GM21360 (cell line): Measurements from ENCODE around the gene BCL11B.

ENCODE experiments used
- ATAC-seq: cut with Tn5 transposase; IDR thresholded peaks from one replicate; pipeline ENCODE4 v1.9.1; 2021; ENCODE audit warnings: mild to moderate bottlenecking, moderate library complexity; ENCODE audit not compliant: unreplicated experiment

BCL11B gene

GRCh38 chr14:99268810-99269707, 2.9 kb downstream of the BCL11B start:
- no peak for ATAC-seq

DNA sequence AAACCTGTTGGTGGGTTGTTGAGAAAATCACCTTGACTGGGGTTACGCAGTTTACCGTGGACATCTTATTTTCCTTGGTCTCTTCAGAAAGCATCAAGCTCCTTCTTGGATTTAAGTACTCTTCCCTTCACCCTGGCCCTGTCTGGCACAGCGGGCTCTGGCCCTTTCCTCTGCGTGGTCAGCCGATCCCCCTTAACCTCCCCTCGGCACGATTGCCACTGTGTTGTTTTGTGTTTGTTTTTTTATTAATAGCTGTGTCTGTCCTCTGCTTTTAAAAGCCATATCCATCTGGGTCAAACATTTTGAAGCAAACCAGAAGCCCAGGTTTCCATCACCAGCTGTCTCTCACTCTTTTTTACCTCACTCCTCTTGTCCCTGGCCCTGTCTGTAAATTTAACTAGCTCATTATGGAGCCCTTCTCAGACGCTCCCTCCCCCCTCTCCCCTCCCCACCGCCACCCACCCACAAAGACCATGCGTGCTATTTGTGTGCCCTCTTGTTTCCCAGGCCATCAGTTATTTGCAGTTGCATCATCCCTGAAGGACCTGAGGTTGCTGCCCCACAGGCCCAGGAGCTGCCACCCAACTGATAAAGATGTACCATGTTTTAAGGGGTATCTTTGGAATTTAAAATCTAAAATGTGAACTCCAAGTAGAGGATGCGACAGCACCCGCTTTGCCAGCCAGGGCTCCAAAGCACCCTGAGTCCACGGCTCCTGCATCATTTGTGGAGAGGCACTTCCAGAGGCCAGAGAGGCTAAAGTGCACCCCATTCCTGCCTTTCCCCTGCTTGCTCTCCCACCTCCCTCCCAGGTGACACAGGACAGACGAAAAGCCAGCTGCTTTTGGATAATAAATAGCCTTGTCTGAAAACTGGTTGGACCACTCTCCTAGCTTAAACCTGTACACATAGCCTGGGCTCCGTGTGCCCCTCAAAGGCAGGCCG, 3.9 kb downstream of the BCL11B start:
- ATAC-seq = no peak

DNA sequence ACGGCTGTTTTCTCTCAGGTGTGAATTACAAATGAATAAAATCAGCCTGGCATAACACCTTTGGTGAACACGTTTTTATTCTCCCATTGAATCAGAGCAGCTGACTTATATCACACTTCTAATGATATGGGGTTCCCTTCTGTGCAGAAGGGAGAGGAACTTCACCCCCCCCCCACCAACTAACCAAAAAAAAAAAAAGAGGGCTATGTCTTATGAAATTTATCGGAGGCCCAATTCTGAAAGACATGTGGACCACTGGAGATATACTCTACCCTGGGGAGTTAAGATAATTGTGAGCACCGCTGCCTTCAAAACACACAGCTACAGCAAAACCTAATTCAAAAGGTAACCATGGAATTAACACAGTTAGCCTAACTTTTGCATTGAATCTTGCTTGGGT, 4.6 kb downstream of the BCL11B start:
- ATAC-seq = no peak

DNA sequence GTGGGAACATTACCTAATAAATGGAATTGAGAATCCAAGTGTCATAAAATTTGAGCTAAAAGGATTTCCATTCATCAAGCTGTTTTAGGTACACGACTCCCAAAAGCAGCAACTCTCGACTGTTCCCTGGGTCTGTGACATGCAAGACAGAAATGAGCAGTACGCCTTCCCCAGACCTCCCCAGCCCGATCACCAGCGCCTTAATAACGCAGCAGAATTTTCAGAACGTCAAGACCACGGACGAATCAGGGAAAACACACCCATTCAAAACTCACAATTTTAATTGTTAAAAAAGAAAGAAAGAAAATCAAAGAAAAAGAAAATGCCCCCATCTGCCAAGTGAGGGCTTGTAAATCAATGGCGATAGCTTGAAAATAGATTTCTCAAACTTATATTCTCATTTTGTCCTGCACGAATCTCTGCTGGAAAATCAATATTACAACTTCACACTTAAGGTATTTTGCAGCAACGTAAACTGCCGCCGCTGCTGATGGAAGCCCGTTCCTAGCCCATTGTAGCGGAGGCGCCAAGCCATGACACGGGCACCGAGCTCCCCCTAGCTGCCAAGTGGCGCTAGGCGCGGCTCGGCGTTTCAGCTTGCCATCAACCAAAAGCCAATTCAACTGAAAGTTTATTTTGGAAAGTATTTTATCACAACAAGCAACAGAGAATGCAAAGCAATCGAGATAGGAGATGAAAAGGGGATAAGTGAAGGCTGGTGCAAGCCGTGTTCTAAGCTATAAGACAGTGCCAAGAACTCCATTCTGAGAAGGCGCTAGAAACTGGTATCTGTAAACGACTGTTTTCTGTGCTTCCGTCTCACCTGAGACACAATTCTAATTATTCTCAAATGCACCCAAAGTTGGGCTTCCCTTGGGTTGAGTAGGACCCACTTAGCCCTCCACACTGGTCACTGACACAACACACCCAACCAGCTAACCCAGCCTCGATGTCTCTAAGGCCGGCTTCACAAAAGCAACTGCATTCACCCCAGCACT, 5.5 kb downstream of the BCL11B start:
- ATAC-seq = peak; percentile 84

- ATAC-seq = no peak
These were observed 6.4 kb downstream of the BCL11B start for GRCh38 chr14:99265571-99265970.

DNA sequence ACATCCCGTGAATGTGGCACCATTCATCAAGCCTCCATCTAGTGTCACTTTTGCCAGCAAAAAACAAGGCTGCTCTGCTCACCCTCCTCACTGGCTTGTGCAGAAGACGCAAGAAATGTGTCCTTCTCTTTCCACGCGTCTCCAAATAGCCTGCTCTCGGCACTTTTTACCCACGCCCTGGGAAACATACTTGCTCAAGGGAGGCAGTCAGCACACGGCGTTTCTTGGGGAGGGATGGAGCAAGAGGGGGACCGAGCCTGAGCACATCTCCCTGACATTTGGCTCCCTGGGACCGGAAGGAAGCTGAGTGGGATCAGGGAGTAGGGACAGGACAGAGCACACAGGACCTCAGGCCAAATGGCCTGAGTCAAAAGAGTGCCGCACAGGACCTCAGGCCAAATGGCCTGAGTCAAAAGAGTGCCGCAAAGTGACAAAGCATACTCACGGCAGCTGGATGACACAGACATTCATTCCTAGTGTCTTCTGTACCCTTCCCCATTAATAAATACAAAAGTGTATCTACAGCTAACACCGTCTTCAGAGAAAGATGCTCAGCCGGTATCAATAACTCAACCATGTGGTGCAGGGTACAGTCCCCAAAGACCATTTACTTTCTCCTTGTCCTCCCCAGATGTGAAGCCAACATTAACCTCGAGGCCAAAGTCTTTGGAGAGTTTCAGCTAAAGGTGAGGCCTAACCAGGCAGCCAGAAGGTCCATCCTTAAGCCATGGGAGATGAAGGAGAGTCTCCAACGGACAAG, 7.1 kb downstream of the BCL11B start:
- no peak for ATAC-seq

GRCh38 chr14:99263564-99264330, 8.2 kb downstream of the BCL11B start:
- ATAC-seq = no peak

DNA sequence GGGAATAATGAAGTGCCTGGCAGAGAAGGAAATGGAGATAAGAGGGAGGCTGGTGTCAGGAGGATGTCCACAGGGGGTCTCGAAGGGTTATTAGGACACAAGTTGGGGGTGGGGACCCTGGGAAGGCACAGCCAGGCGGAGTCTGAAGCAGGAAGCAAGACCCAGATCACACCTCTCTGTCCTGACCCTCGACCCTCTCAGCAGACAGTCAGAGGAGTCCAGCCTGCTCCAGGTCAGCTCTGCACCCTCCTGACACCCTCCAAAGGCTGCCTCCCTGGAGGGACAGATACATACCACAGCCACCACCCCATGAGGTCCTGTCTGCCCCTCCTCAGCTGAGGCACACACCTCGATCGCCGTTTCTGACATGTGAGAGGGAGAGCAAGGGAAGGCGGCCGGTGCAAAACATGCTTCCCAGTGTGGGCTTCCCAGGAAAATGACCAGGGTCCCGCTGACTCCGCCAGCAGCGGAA, 9.0 kb downstream of the BCL11B start:
- no peak for ATAC-seq

- ATAC-seq = no peak
These were observed 9.8 kb downstream of the BCL11B start for GRCh38 chr14:99261912-99262787.

DNA sequence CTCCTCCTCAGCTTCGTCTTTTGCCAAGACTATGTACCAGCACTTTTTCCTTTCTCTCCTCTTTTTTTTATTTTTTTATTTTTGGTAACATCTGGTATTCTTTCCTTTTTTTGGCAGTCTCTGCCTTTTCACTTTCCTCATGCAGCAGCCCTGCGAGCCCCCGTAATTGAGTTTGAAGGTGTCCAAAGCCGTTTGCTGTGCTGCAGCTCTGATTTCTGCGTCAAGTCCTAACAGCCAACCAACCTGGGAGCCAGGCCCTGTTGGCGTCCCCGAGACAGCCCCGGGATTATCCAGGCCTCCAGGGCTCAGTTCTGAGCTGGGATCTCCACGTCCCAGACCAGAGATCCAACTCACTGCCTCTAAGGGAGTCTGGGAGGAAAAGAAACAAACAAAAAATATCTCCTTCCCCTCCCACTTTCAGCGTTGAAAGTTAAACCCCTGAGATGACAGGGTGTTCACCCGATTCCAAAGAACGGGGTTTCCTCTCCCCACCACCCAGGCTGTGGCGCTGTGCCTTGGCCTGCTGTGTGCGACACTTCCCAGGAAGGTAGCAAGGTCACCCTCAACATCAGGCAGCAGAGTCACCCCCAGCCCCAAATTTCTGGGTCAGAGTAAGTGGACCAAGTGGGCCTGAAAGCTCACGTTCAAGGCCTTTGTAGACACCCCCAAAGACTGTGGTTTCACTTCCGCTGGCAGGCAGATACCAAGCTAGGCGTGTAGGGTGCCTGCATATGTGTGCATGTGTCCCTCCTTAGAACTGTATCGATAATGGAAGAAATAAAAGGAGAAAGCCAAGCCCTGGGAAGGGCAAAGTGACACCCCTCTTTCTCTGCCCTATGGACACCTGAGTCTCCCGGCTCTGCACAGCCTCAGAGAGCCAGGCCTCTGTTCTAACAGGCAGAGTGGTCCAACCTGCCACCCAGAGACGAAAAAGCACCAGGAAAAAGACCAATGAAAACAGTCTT, 11.1 kb downstream of the BCL11B start:
- peak; percentile 76 for ATAC-seq

DNA sequence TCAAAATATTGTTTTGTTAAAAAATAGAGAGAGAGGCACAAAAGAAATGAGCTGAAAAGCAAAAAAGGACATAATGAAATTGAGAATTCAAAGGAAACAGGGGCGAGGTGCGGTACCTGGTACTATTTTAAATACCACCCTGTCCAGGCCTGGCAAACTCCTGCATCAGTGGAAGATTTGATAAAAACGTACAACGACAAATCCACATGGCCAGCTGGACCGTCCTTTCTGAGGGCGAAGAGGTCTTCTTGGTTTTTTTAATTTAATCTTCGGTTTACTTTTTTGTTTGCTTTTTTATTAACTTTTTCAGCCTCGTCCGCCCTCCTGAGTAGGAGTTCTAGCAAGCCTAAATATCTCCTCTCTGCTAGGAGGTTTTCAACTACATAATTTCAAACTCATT, 11.9 kb downstream of the BCL11B start:
- ATAC-seq = no peak

DNA sequence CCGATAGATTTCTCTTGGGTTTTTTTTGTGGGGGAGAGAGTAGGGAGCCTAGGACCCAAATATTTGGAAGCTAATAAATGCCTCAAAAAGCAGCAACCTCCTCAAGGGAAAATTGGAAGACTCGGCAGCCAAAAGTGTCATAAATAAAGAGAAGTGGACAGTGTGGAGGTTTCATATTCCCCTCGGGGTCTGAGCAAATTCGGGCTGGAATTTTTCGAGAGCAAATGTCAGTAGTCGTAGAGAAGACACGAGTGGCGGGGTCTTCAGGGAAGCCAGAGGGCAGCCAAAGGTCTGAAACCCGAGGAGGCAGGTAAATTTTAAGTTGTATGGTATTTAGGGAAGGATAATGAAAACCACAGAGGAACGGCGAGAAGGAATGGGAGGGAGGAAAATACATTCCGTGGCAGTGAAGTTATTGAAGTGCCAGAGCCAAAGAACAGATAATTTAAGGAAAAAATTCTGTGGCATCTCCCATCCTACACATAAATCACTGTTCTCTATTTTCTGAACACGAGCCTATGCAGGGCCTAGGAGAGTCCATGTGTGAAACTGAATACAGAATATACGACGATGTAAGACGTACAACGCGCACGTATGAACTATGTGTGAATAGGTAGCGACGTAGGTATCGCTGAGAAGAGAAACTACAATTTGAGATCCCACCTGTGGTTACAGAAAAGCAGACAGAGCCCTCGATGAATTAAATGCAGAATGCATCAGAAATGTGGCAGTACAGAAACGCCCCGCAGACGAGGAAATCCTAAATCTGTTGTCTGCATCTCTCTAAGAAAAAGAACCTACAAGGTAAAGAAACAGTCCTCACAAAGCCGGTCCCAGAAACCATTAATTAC, 12.9 kb downstream of the BCL11B start:
- ATAC-seq = no peak

DNA sequence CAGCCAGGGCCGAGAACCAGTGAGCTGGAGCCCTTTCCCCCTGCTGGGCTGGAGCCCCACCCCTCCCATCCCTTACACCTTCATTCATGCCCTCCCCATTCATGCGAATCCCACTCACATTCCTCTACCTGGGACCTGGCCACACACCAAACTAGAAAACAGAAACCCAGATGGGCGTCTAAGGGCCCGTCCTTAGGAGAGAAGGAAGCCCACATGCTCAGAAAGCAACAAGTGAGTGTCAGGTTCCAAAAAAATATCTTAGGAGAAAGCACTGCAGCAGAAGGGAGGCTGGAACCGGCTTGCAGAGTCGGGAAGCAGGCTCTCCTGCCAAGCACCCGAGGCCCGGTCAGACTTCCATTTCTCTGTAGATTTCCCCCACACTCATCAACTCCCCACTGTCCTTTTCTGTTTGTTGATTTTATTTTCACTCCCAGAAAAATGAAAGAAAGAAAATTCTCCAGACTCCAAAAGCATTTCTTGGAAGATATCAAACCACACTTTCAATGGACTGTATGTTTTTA, 13.6 kb downstream of the BCL11B start:
- ATAC-seq = no peak

DNA sequence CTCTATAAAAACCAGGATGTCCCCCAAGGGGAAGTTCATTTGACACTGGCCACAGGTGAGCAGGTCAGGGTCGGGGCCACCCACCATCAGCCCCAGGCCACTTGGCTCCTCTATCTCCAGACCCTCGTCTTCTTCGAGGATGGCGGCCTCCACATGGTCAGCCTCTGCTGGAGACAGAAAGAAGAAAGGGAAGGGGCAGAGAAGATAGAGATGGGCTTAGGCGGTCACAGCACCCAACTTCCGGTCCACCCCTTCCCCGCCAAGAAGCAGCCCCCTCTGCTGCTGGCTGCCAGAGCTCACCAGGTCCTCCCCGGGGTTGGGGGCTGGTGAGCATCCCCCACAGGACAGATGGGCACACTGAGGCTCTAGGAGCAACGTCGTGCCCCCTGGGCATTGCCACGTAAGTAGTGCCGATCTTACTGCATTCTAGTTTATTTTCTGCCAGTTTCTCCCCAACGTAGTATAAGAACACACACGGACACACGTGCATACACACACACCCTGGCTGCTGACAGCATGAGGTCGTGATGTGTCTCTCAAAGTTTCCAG, 14.2 kb downstream of the BCL11B start:
- no peak for ATAC-seq

GRCh38 chr14:99257122-99257672, 14.8 kb downstream of the BCL11B start:
- ATAC-seq = no peak
